GM23338 (cell line): ENCODE data around the gene WDR20. TPM values are rescaled to one million over a fixed set of nuclear protein-coding genes. Genes with fewer than 3 reads are reported as not detected.

Experiments used
- ATAC-seq: fragments of 200-7000 bp; cut with Tn5 transposase; 3 replicates; pipeline ENCODE4 v1.9.1; 2020
- DNase-seq: peaks from one replicate; pipeline ENCODE4 v3.0.0-alpha.2; 2015; ENCODE audit warnings: low spot score
- H2AFZ ChIP-seq: fragments of 200-600 bp; sonication (generic); 2 replicates; pipeline ENCODE4 v1.8.0; 2016; ENCODE audit warnings: antibody characterized with exemption, mild to moderate bottlenecking, moderate library complexity
- H3F3A ChIP-seq: fragments of 200-600 bp; sonication (generic); replicated peaks from 2 replicates; pipeline ENCODE4 v1.8.0; 2017; ENCODE audit warnings: antibody characterized with exemption, mixed run types, low read depth
- H3K27ac ChIP-seq: fragments of 200-600 bp; sonication (generic); 2 replicates; pipeline ENCODE4 v1.6.1; 2016; ENCODE audit warnings: low read depth
- H3K27me3 ChIP-seq: fragments of 200-600 bp; sonication (generic); 2 replicates; pipeline ENCODE4 v1.8.0; 2016; ENCODE audit warnings: mild to moderate bottlenecking, mixed run types, moderate library complexity; ENCODE audit not compliant: insufficient read depth
- H3K36me3 ChIP-seq: fragments of 200-600 bp; sonication (generic); 2 replicates; pipeline ENCODE4 v1.8.0; 2016; ENCODE audit warnings: mild to moderate bottlenecking; ENCODE audit not compliant: insufficient read depth
- H3K4me1 ChIP-seq: fragments of 200-600 bp; sonication (generic); 2 replicates; pipeline ENCODE4 v1.8.0; 2016; ENCODE audit warnings: mild to moderate bottlenecking, moderate library complexity; ENCODE audit not compliant: insufficient read depth
- H3K4me2 ChIP-seq: fragments of 200-600 bp; sonication (generic); 2 replicates; pipeline ENCODE4 v1.7.1; 2017; ENCODE audit warnings: mixed run types
- H3K4me3 ChIP-seq: fragments of 200-600 bp; sonication (generic); 2 replicates; pipeline ENCODE4 v1.6.1; 2016; ENCODE audit warnings: mixed run types
- H3K79me2 ChIP-seq: fragments of 200-600 bp; sonication (generic); replicated peaks from 2 replicates; pipeline ENCODE4 v1.8.0; 2017; ENCODE audit warnings: mild to moderate bottlenecking; ENCODE audit not compliant: insufficient read depth
- H3K9me2 ChIP-seq: fragments of 200-600 bp; sonication (generic); 2 replicates; pipeline ENCODE4 v1.8.0; 2017; ENCODE audit not compliant: insufficient read depth
- H4K20me1 ChIP-seq: fragments of 200-600 bp; sonication (generic); replicated peaks from 2 replicates; pipeline ENCODE4 v1.8.0; 2017; ENCODE audit warnings: mild to moderate bottlenecking; ENCODE audit not compliant: insufficient read depth
- H3K27ac Mint-ChIP-seq: 2 replicates; pipeline ENCODE4 v1.8.0; 2020; ENCODE audit warnings: inconsistent platforms, mild to moderate bottlenecking, moderate library complexity, mixed read lengths
- H3K27me3 Mint-ChIP-seq: 3 replicates; pipeline ENCODE4 v1.8.0; 2022; ENCODE audit warnings: low read depth, mild to moderate bottlenecking, moderate library complexity, mixed read lengths, inconsistent platforms; ENCODE audit not compliant: insufficient read depth, poor library complexity
- H3K36me3 Mint-ChIP-seq: 3 replicates; pipeline ENCODE4 v1.8.0; 2021; ENCODE audit warnings: low read depth, mild to moderate bottlenecking, inconsistent platforms, moderate library complexity, mixed read lengths
- H3K4me1 Mint-ChIP-seq: 3 replicates; pipeline ENCODE4 v1.8.0; 2020; ENCODE audit warnings: mild to moderate bottlenecking, inconsistent platforms, mixed read lengths
- H3K4me3 Mint-ChIP-seq: 3 replicates; pipeline ENCODE4 v1.8.0; 2021; ENCODE audit warnings: moderate library complexity, mild to moderate bottlenecking, inconsistent platforms, mixed read lengths
- H3K9me3 Mint-ChIP-seq: 3 replicates; pipeline ENCODE4 v1.8.0; 2020; ENCODE audit warnings: moderate library complexity, mild to moderate bottlenecking, inconsistent platforms, mixed read lengths
- CREB1 ChIP-seq: fragments of 250-450 bp; sonication (Bioruptor Pico); IDR thresholded peaks from 2 replicates; pipeline ENCODE4 v1.5.0; 2020; ENCODE audit warnings: low read depth, mild to moderate bottlenecking, moderate library complexity
- EZH2 ChIP-seq: fragments of 200-600 bp; sonication (generic); IDR thresholded peaks from one replicate; pipeline ENCODE4 v1.8.0; 2017; ENCODE audit warnings: antibody characterized with exemption, mild to moderate bottlenecking, low read depth; ENCODE audit not compliant: unreplicated experiment
- EZH2phosphoT487 ChIP-seq: fragments of 200-600 bp; sonication (generic); IDR thresholded peaks from one replicate; pipeline ENCODE4 v1.8.1; 2018; ENCODE audit warnings: antibody characterized with exemption; ENCODE audit not compliant: unreplicated experiment
- POLR2AphosphoS5 ChIP-seq: IDR thresholded peaks from 2 replicates; pipeline ENCODE4 v1.6.1; 2016; ENCODE audit warnings: antibody characterized with exemption, low read depth
- ZNF114 ChIP-seq: fragments of 250-450 bp; sonication (Bioruptor Pico); IDR thresholded peaks from 2 replicates; pipeline ENCODE4 v1.5.0; 2020; ENCODE audit warnings: mild to moderate bottlenecking, moderate library complexity
- ZNF331 ChIP-seq: fragments of 250-450 bp; sonication (Bioruptor Pico); IDR thresholded peaks from 2 replicates; pipeline ENCODE4 v1.5.0; 2020; ENCODE audit warnings: low read depth, mild to moderate bottlenecking, moderate library complexity
- polyA plus RNA-seq: library from polyadenylated mRNA; unstranded; fragments of >200 nt; fragmentation: Nextera tagmentation; extraction: Ambion mirVana; gene quantifications from 2 replicates; pipeline ENCODE4 v1.2.1, GENCODE V29; 2016
- total RNA-seq: library from RNA; depleted of rRNA; stranded (reverse); fragments of >200 nt; shearing (Covaris generic); gene quantifications from 2 replicates; pipeline ENCODE4 v1.2.3, GENCODE V29; 2014
- TF ChIP-seq, protein P1 (sequence below): IDR thresholded peaks from 2 replicates; pipeline ENCODE4 v1.6.1; 2016; ENCODE audit warnings: antibody characterized with exemption
- TF ChIP-seq, protein P2 (sequence below): IDR thresholded peaks from one replicate; pipeline ENCODE4 v1.6.1; 2018; ENCODE audit warnings: antibody characterized with exemption; ENCODE audit not compliant: unreplicated experiment
- TF ChIP-seq, protein P3 (sequence below), 2 experiments: fragments of 200-600 bp in 1 of 2; sonication (generic) in 1 of 2; conservative IDR thresholded peaks; 2 replicates each; pipeline versions ENCODE4 v1.5.1 to v1.6.1; 2016 to 2017; ENCODE audit warnings: antibody characterized with exemption in 2 of 2, low read depth in 2 of 2, mild to moderate bottlenecking in 2 of 2, moderate library complexity in 1 of 2

Gene WDR20
- total and polyA plus RNA-seq, 2 experiments from 2014 or later = 17.9 to 21.0 TPM

DNA sequence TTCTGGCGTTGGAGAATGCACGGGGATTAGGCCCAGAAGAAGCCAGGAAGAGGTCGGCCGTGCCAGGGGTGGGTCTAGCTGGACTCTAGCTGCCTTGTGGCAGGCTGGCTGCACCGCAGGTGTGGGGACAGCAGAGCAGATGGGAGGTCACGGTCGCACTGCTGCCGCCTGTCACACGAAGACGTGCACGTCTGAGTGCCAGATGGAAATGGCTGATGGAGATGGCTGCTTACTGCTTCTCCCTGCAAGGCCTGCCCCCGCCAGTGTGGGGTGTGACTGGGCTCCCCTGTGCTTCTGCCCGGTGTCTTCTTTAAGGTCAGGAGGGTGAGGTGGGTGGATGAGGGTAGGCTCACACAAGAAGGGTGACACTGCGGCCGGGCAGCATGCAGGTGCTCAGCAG is 86.2 kb downstream of the WDR20 start:
- Histone ChIP-seq H3K4me1 (peaks cover 8% of the 10 kb centered on the region; the same call in 1 of the 2 replicates), H3K27ac (no peak overlapping the region), H3K4me3 (no peak overlapping the region), H3F3A (no peaks in the 10 kb centered on the region), H3K79me2 (no peaks in the 10 kb centered on the region), H4K20me1 (no peaks in the 10 kb centered on the region; the same call in 1 of the 2 replicates), H3K27me3 (no peaks in the 10 kb centered on the region), H3K4me2 (no peak overlapping the region), H3K9me2 (no peaks in the 10 kb centered on the region), H3K36me3 (no peaks in the 10 kb centered on the region), H2AFZ (no peak overlapping the region)
- no peak overlapping the region for H3K4me3 Mint-ChIP-seq
- H3K36me3 Mint-ChIP-seq = no peaks in the 10 kb centered on the region; the same call in 1 of the 3 replicates
- peaks cover 8% of the 10 kb centered on the region for H3K27me3 Mint-ChIP-seq
- peaks cover 14% of the 10 kb centered on the region for H3K4me1 Mint-ChIP-seq
- TF ChIP-seq, protein P1, sequence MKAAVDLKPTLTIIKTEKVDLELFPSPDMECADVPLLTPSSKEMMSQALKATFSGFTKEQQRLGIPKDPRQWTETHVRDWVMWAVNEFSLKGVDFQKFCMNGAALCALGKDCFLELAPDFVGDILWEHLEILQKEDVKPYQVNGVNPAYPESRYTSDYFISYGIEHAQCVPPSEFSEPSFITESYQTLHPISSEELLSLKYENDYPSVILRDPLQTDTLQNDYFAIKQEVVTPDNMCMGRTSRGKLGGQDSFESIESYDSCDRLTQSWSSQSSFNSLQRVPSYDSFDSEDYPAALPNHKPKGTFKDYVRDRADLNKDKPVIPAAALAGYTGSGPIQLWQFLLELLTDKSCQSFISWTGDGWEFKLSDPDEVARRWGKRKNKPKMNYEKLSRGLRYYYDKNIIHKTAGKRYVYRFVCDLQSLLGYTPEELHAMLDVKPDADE = no peak
- TF ChIP-seq ZNF331 (CRISPR knock-in tag) = no peak
- TF ChIP-seq, protein P2, sequence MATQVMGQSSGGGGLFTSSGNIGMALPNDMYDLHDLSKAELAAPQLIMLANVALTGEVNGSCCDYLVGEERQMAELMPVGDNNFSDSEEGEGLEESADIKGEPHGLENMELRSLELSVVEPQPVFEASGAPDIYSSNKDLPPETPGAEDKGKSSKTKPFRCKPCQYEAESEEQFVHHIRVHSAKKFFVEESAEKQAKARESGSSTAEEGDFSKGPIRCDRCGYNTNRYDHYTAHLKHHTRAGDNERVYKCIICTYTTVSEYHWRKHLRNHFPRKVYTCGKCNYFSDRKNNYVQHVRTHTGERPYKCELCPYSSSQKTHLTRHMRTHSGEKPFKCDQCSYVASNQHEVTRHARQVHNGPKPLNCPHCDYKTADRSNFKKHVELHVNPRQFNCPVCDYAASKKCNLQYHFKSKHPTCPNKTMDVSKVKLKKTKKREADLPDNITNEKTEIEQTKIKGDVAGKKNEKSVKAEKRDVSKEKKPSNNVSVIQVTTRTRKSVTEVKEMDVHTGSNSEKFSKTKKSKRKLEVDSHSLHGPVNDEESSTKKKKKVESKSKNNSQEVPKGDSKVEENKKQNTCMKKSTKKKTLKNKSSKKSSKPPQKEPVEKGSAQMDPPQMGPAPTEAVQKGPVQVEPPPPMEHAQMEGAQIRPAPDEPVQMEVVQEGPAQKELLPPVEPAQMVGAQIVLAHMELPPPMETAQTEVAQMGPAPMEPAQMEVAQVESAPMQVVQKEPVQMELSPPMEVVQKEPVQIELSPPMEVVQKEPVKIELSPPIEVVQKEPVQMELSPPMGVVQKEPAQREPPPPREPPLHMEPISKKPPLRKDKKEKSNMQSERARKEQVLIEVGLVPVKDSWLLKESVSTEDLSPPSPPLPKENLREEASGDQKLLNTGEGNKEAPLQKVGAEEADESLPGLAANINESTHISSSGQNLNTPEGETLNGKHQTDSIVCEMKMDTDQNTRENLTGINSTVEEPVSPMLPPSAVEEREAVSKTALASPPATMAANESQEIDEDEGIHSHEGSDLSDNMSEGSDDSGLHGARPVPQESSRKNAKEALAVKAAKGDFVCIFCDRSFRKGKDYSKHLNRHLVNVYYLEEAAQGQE = no peak
- TF ChIP-seq CREB1 (CRISPR knock-in tag) = no peak
- TF ChIP-seq POLR2AphosphoS5 = no peak
- TF ChIP-seq ZNF114 = no peak
- TF ChIP-seq EZH2phosphoT487 = no peak
- no peak for TF ChIP-seq EZH2
- TF ChIP-seq, protein P3, sequence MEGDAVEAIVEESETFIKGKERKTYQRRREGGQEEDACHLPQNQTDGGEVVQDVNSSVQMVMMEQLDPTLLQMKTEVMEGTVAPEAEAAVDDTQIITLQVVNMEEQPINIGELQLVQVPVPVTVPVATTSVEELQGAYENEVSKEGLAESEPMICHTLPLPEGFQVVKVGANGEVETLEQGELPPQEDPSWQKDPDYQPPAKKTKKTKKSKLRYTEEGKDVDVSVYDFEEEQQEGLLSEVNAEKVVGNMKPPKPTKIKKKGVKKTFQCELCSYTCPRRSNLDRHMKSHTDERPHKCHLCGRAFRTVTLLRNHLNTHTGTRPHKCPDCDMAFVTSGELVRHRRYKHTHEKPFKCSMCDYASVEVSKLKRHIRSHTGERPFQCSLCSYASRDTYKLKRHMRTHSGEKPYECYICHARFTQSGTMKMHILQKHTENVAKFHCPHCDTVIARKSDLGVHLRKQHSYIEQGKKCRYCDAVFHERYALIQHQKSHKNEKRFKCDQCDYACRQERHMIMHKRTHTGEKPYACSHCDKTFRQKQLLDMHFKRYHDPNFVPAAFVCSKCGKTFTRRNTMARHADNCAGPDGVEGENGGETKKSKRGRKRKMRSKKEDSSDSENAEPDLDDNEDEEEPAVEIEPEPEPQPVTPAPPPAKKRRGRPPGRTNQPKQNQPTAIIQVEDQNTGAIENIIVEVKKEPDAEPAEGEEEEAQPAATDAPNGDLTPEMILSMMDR (conservative IDR thresholded peaks at IDR 0.05; ENCODE audit: low read depth in 2 of 2) = no peak
- no peak overlapping the region for H3K27ac Mint-ChIP-seq
- H3K9me3 Mint-ChIP-seq = no peaks in the 10 kb centered on the region
- ATAC-seq (no peak), DNase-seq (no peak)
